Stimulated activated CD4-positive, alpha-beta T cell treated with anti-CD3 and anti-CD28 coated beads, TNF-alpha, amount 100 ng/mL, for 1 hour (primary cell): ENCODE results near the gene PROKR1.
"Not testable (repeated sequence)": the region's sequence is repeated elsewhere in the genome, so short reads cannot be mapped to it uniquely, and the experiment has no call there.

ENCODE experiments used
- DNase-seq, 3 donors: peaks; one replicate each; pipeline ENCODE4 v3.0.0-alpha.2; 2020; ENCODE audit warnings: low read depth in 3 of 3, low spot score in 1 of 3

Gene PROKR1

GRCh38 chr2:68643011-68643873 is at the start of gene PROKR1:
Gene PROKR1, plus strand, starts transcription at chr2:68643579. Its CDS starts 2,243 bp downstream, at chr2:68645822.
- DNase-seq, result no peak

- no peak for DNase-seq
Observed at GRCh38 chr2:68594041-68594440, 49.3 kb upstream of the PROKR1 start.

- DNase-seq, result peak in 2 of 3 donors; percentile 6 to 21
Observed at GRCh38 chr2:68594674-68595492, 48.5 kb upstream of the PROKR1 start.

GRCh38 chr2:68595493-68595785 is 47.9 kb upstream of the PROKR1 start:
- DNase-seq, result not testable (repeated sequence)

GRCh38 chr2:68600495-68600894 is 42.9 kb upstream of the PROKR1 start:
- not testable (repeated sequence) for DNase-seq

- DNase-seq, result no peak
Observed at GRCh38 chr2:68603059-68603458, 40.3 kb upstream of the PROKR1 start.

- DNase-seq, result no peak
Observed at GRCh38 chr2:68604077-68604476, 39.3 kb upstream of the PROKR1 start.

- no peak for DNase-seq
Observed at GRCh38 chr2:68605939-68606338, 37.4 kb upstream of the PROKR1 start.

- DNase-seq, result no peak
Observed at GRCh38 chr2:68606759-68607158, 36.6 kb upstream of the PROKR1 start.

- DNase-seq, result no peak
Observed at GRCh38 chr2:68607837-68608236, 35.5 kb upstream of the PROKR1 start.

GRCh38 chr2:68612765-68613519 is 30.4 kb upstream of the PROKR1 start:
- DNase-seq, result no peak

- DNase-seq, result no peak
Observed at GRCh38 chr2:68620772-68621171, 22.6 kb upstream of the PROKR1 start.

- no peak for DNase-seq
Observed at GRCh38 chr2:68623820-68624219, 19.6 kb upstream of the PROKR1 start.

GRCh38 chr2:68627615-68628014 is 15.8 kb upstream of the PROKR1 start:
- DNase-seq, result no peak

GRCh38 chr2:68632021-68632420 is 11.4 kb upstream of the PROKR1 start:
- no peak for DNase-seq

GRCh38 chr2:68637047-68637446 is 6.3 kb upstream of the PROKR1 start:
- DNase-seq, result no peak

- no peak for DNase-seq
Observed at GRCh38 chr2:68643874-68644485, 601 bp downstream of the PROKR1 start.

- no peak for DNase-seq
Observed at GRCh38 chr2:68645523-68645922, 2.1 kb downstream of the PROKR1 start.

GRCh38 chr2:68646303-68646702 is 2.9 kb downstream of the PROKR1 start:
- no peak for DNase-seq

GRCh38 chr2:68650645-68651044 is 7.3 kb downstream of the PROKR1 start:
- no peak for DNase-seq

- no peak for DNase-seq
Observed at GRCh38 chr2:68653034-68653433, 9.7 kb downstream of the PROKR1 start.
